NCI-H1105 treated with DMSO at 0.1 percent for 48 hours (cell line): ENCODE results near the gene GRHL3.
"Not testable (repeated sequence)": the region's sequence is repeated elsewhere in the genome, so short reads cannot be mapped to it uniquely, and the experiment has no call there.

Experiments
- DNase-seq: peaks from one replicate; lab custom pipeline; 2025; lab: John Stamatoyannopoulos, UW

Gene GRHL3

DNA sequence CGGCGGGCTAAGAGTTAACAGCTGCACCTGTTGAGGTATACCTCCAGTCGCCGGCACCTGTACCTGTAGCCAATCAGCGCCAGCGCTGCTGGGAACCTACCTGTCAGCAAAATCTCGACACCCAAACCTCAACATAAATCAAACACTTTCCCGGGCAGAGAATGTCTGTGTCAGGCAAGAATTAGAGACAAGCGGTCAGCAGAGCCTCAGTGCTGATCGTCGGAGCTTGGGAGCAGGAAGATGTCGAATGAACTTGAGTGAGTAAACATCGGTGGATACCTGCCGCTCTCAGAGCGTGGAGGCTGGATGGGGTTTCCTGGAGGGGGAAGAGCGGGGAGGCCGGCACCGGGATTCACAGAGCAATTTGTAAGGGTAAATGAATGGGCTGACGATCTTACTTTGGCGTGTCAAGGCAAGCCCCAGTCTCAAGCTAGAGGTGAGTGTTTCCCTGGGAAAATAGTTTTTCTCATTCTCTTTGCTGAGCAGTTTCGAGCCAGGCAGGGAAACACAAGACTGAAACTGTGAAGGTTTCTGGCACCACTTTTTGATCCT is at the start of gene GRHL3:
Gene GRHL3 (plus strand): TSS at position 46 of the 552 bp plus-strand sequence. CDS start 195 bp downstream, at position 241.
- DNase-seq: peak; percentile 98

DNA sequence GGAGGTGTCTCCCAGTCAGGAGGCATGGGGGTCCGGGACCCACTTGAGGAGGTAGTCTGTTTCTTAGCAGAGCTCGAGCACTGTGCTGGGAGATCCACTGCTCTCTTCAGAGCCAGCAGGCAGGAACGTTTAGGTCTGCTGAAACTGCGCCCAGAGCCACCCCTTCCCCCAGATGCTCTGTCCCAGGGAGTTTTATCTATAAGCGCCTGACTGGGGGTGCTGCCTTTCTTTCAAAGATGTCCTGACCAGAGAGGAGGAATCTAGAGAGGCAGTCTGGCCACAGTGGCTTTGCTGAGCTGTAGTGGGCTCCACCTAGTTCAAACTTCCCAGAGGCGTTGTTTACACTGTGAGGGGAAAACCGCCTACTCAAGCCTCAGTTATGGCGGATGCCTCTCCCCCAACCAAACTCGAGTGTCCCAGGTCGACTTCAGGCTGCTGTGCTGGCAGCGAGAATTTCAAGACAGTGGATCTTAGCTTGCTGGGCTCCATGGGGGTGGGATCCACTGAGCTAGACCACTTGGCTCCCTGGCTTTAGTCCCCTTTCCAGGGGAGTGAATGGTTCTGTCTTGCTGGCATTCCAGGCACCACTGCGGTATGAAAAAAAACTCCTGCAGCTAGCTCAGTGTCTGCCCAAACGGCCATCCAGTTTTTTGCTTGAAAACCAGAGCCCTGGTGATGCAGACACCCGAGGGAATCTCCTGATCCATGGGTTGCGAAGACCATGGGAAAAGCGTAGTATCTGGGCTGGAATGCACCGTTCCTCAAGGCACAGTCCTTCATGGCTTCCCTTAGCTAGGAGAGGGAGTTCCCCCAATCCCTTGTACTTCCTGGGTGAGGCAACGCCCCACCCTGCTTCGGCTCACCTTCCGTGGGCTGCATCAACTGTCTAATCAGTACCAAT is 44.7 kb upstream of the GRHL3 start:
- not testable (repeated sequence) for DNase-seq

DNA sequence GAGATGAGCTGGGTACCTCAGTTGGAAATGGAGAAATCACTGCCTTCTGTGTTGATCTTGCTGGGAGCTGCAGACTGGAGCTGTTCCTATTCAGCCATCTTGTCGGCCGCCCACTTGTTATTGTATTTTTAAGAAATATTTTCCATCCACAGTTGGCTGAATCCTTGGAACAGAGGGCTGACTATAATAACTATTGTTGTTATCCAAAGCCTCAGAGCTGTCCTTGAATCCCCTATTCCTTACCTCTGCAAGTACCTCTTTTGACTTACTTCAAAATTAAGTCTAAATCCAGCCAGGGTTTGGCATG is 44.1 kb upstream of the GRHL3 start:
- DNase-seq: no peak

DNA sequence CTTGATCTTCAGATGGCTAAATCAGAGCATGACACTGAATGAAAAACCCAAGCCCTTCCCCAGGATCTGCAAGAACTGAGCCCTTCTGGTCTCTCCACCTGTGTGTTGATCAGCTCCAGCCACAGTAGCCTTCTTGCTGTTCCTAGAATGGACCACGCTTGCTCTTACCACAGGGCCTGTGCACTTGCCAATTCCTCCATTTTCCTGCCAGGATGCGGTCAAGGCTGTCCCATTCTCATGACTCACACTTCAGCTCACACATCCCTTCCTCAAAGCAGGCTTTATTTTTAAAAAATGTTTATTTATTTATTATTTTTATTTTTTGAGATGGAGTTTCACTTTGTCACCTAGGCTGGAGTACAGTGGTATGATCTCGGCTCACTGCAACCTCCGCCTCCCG is 43.6 kb upstream of the GRHL3 start:
- DNase-seq: no peak

DNA sequence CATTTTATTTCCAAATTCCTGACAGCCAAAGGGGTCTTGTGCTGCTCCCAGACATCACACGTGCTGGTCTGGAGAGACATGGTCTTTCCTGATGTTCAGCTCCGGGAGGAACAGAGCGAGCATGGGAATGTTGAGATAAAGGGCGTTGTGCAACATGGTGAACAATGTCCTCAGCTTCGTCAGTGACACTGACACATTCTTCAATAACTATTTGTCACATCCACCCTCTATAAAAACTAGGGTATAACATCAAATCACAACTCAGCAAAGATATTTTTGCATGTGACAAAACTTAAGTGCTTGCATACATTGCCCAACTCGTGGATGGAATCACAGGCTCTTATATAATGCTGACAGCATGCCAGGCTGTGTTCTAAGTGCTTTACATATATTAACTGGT is 42.4 kb upstream of the GRHL3 start:
- DNase-seq: no peak

DNA sequence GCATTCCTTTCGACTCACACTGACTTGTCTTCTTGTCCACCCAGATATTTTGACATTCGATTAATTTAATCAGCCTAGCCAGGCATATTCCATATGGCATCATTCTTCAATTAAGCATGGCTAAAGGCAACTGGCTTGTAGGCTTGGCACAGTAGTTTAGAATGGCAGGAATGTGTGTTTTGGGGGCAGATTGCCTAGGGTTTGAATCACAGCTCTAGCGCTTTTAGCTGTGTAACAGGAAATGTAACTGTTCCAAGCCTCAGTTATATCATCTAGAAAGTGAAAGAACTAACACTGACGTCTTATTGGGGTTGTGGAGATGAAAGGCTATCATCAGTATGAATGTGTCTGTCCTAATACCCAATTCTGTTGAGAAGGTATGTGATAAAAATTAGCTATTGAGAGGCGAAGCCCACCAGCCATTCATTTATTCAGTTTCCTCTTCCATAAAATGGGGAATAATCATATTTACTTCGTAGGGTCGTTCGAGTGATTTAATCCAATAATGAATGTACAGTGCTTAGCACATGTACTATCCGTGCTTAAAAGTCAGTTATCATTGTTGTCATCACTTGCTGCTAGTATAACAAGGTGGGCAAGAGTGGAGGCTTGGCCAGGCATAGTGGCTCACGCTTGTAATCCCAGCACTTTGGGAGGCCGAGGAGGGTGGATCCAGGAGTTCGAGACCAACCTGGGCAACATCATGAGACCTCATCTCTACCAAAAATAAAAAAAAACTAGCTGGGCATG is 41.6 kb upstream of the GRHL3 start:
- DNase-seq: no peak

DNA sequence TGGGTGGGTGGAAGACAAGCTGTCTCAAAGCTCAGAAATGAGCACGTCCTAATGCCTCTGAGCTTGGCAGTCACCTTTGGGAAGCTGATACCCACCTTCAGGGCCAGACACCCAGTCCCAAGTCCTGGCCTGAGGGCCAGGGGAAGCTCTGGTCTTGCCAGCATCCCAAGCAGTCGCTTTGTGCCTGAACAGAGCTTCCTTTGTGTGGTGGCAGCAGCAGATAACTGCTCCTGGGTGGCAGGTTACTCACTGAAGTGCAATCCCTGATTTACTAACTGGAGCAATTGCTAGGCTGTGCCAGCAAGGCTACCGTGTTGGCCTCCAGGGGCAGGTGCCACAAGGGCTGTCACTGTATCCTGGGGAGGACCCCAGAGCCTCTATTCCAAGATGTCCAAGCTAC is 40.4 kb upstream of the GRHL3 start:
- DNase-seq: no peak

DNA sequence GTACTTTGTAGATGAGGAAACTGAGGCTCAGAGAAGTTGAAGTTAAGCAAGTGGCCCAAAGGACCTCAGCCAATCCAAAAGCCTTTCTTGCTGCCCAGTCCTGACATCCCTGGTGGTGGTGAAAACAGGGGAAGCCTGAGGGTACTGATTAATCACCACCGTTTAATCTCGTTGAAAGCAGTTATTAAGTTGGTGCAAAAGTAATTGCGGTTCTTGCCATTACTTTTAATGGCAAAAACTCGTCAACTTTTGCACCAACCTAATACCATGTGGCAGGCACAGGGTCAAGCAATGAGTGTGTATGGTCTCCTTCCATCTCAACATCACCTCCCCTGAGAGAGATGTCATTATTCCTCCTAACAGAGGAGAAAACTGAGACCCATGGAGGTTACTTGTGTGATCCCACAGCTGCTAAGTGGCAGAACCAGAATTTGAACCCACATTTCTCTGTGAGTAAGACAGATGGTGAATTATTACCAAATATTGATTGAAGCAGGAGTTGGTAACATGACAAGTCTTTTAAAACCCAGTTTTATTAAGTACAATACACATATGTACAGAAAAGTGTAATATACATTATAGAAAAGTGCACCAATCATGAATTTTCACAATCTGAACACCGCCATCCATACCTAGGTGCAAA is 39.4 kb upstream of the GRHL3 start:
- DNase-seq: no peak

DNA sequence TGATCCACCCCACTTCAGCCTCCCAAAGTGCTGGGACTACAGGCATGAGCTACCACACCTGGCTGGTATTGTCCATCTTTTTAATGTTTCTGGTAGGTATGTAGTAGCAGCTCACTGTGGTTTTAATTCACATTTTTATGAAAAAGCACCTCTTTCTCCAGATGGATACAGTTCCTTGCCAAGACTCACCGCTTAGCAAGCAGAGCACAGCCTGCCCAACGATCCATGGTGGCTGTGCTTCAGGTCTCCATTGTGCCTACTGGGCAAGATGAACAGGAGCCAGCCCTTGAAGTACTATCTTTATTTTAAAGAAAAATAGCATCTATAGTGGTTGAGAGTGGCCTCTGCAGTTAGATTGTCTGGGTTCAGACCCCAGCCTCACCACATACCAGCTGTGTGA is 37.6 kb upstream of the GRHL3 start:
- DNase-seq: no peak

DNA sequence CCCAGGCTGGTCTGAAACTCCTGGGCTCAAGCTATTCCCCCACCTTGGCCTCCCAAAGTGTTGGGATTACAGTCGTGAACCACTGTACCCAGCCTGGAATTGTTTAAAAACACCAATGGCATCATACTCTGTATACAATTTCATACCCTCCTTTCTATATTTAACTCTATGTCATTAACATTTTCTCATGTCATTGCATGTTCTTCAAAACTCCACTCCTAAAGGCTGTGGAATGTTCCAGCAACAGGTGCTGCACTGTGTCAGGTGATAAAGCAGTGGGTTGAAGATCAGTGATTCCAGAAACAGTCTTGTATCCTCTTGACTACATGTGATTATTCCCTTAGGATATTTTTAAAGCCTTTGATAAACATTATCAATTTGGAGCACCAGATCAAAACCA is 36.7 kb upstream of the GRHL3 start:
- no peak for DNase-seq

DNA sequence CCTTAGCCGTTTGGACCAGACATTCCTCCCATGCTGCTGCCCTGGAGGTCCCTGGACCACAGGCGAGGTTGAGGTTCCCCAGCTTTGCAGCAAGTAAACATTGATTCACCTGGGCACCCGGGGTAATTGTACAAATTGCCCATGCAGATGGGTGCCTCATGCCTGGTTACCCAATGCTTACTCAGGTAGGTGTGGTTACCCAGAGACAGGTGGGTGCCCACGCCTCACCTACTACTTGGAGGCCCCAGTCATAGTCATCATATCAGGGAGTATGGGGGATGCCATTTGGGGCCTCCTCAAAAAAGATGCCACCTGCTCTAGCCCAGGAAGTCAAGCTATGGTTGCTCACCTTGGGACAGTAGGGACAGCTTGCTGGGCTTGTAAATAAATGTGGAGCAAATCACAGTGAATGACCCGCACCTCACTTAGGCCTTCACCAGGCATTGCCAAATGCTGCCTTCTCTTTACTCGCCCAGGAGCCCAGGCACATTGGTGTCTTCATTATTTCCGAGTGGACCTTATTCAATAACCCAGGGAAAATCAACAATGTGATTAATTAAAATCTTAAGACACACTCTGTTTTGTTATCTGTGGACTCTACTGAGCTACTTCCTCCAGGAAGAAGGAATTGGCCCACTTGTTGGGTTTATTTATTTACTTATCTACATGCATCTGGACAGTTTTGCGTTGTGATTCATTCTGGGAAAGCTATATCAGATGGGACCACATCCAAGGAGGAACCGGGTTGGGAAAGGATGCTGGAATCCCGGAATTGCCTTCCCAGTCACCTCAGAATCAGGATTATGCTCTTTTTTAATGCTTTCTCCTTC is 35.6 kb upstream of the GRHL3 start:
- DNase-seq: no peak

DNA sequence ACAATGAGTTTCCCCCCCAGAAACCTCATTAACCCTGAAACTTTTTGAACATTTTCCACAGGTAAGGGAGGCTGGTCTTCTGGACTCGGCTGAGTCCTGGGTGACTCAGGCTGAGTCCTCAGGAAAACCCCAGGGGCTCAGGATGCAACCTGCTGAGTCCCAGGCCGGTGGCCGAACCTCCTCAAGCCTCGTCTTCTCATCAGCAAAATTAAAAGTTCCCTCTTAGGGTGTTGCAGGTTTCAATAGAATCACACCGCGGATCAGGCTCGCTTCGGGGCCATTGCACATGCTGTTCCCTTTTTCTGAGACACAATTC is 35.0 kb upstream of the GRHL3 start:
- no peak for DNase-seq

DNA sequence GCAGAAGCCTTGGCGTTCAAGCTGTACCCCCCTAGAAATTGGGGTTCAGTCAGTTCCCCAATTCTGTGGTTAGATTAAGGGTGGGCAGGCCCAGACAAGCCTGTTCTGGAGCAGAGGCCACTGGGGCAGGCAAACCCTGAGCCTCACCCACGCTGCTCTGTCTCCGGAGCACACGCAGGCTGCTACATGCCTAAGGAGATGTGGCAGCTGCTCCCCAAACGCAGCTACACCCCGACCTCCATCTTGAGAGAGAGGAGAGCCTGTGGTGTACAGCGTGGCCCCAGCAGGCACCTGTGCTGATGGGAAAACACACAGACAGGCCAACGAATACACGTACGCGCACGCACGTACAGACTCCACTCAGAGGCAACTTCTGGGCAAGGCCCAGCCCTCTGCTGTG is 33.9 kb upstream of the GRHL3 start:
- DNase-seq: no peak

DNA sequence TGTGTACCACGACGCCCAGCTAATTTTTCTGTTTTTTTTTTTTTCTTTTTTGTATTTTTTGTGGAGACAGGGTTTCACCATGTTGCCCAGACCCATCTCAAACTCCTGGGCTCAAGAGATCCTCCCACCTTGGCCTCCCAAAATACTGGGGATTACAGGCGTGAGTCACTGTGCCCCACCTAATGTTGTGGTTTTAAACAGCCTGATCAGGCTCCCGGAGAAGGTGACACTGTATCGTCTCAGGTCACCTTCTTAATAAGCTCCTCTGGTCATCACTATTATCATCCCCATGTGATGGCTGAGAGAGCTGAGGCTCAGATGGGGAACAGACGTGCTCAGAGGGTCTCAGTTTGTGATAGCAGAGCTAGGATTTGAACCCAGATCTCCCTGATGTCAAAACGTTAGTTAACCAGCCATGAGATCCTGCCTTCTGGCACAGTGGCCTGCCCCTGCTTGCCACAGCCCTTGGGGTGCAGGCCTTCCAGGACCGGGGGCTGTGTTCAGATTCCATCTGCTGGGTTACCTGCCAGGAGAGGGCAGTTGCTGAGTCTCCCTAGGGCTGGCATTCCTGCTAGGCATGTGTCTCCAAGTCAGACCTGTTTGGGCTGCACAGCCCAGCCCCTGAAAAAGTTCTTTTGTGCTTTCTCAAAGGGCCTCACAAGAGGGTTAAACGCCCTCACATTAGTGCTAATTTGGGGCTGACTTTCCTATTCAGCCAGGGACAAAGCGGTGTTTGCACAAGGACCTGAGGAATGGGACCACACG is 32.7 kb upstream of the GRHL3 start:
- DNase-seq: no peak

DNA sequence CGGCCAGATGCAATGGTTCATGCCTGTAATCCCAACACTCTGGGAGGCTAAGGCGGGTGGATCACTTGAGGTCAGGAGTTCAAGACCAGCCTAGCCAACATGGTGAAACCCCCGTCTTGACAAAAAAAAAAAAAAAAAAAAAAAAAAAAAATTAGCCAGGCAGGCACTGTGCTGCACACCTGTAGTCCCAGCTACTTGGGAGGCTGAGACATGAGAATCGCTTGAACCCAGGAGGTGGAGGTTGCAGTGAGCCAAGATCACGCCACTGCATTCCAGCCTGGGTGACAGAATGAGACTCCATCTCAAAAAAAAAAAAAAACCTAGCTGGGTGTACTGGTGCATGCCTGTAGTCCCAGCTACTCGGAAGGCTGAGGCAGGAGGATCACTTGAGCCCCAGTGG is 31.4 kb upstream of the GRHL3 start:
- not testable (repeated sequence) for DNase-seq

DNA sequence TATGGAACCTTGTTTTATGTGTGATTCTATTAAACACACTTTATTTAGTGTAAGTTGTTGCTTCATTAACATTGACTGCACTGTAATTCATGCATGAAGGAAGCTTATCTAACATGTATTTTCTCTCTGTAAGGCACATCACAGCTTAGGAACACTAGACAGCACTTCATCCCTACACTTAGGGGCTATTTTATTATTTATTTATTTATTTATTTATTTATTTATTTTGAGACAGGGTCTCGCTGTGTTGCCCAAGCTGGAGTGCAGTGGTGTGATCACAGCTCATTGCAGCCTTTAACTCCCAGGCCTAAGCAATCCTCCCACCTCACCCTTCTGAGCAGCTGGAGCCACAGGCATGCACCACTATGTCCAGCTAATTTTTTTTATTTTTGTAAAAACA is 30.7 kb upstream of the GRHL3 start:
- DNase-seq: no peak

DNA sequence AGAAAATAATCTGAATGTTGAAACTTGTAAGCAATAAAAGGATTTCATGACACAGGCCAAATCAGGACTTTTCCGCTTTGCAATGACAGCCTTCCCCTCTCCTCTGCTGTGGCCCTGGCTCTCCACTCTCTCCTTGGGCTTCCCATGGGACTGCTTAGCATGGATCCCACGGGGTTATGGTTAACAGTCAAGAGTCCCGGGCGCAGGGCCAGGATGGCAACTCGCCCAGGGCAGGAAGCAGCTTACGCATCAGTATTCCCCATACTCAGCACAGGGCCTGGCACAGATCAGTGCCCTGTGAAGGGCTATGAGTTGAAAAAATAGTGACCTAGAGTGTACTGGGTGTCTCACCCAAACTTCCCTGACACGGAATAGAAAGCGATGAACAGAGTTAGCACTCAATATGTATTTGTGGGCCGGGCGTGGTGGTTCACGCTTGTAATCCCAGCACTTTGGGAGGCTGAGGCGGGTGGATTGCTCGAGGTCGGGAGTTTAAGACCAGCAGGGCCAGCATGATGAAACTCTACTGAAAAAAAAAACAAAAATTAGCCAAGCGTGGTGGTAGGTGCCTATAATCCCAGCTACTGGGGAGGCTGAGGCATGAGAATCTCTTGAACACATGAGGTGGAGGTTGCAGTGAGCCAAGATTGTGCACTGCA is 29.1 kb upstream of the GRHL3 start:
- DNase-seq: peak; percentile 95

DNA sequence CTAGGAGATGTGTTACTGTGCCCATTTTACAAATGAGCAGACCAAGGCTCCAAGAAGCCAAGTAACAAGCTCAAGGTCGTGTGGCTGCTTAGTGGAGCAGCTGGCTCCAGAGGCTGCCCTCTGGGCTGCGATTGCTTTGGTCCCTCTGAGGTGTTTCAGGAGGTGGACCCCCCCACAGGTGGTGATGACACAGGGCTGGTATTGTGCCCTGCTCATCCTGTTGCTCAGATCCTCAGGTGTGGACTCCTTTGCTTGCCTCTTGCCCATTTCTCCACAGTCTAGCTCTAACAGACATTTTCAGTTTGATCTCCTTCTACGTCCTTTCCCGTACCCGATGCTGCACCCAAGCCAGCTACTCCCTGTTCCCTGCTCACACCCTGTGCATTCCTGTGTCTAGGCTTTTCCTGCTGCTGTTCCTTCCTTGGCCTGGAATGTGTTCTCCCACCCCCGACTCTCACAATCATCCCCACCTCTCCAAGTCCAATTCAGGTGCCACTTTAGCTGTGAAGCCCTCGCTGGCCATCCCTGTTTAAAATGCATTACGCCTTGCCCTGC is 28.1 kb upstream of the GRHL3 start:
- no peak for DNase-seq

DNA sequence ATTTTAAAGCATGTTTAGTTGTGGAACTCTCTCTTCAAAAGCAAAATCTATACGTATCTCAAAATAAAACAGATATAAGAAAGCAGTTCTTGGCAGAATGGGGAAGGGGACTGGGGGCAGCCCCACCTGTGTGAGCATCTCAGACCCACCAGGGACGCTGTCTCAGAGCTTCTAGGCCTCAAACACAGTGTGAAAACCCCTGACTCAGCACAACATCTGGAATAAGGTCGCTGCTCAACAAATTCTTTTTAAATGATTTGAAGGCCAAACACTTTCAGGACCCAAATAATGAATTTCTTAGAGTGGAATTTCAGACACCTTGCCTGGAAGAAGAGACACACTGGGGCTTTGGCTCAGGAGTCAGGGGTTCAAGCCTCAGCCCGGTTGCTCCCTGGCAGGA is 27.1 kb upstream of the GRHL3 start:
- DNase-seq: no peak

DNA sequence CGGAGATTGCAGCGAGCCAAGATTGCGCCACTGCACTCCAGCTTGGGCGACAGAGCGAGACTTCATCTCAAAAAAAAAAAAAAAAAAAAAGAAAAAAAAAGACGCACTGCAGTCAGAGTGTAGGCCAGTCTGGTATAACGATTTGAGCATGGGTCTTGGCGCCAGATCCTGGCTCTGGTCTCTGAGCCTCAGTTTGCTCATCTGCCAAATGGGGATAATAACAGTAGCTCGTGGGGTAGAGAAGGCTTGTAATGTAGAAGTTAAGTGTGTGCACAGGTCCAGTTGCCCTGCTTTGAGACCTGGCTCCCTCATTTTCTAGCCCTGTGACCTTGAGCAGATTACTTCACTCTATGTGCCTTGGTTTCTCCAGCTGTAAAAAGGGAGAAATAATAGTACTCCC is 26.3 kb upstream of the GRHL3 start:
- DNase-seq: no peak
